A549 (cell line): Measurements from ENCODE around the gene TSKU.

Source experiments
- CBX2 ChIP-seq: fragments of 200-600 bp; sonication (generic); IDR thresholded peaks from 2 replicates; pipeline ENCODE4 v1.6.1; 2016; ENCODE audit warnings: low read depth, mild to moderate bottlenecking, borderline replicate concordance
- CBX8 ChIP-seq: fragments of 200-600 bp; sonication (generic); IDR thresholded peaks from 2 replicates; pipeline ENCODE4 v1.6.1; 2016
- CTCF ChIP-seq: fragments of >200 bp; sonication (Bioruptor Twin); formaldehyde crosslinking; IDR thresholded peaks from 3 replicates; pipeline ENCODE4 v1.5.1; 2016
- HDAC2 ChIP-seq: fragments of 200-600 bp; sonication (generic); IDR thresholded peaks from 2 replicates; pipeline ENCODE4 v1.6.1; 2016
- KDM5A ChIP-seq: fragments of 200-600 bp; sonication (generic); IDR thresholded peaks from 2 replicates; pipeline ENCODE4 v1.6.1; 2016; ENCODE audit warnings: antibody characterized with exemption, mild to moderate bottlenecking
- MAFK ChIP-seq: fragments of 450-650 bp; IDR thresholded peaks from 2 replicates; pipeline ENCODE4 v1.6.1; 2014; ENCODE audit not compliant: partially characterized antibody
- MAX ChIP-seq: IDR thresholded peaks from 2 replicates; pipeline ENCODE4 v1.6.1; 2012
- NFE2L2 ChIP-seq: fragments of 150-350 bp; conservative IDR thresholded peaks from 2 replicates; pipeline ENCODE4 v1.6.1; 2014; ENCODE audit warnings: low read length
- PHF8 ChIP-seq: fragments of 200-600 bp; sonication (generic); IDR thresholded peaks from 2 replicates; pipeline ENCODE4 v1.6.1; 2016; ENCODE audit warnings: low read depth, mild to moderate bottlenecking, antibody characterized with exemption, moderate library complexity, borderline replicate concordance
- POLR2A ChIP-seq: IDR thresholded peaks from 2 replicates; pipeline ENCODE4 v1.6.1; 2012; ENCODE audit warnings: mild to moderate bottlenecking, low read length
- RCOR1 ChIP-seq: fragments of 150-350 bp; IDR thresholded peaks from 2 replicates; pipeline ENCODE4 v1.6.1; 2014; ENCODE audit warnings: antibody characterized with exemption, low read length, low read depth
- RFX5 ChIP-seq: fragments of 450-650 bp; IDR thresholded peaks from 2 replicates; pipeline ENCODE4 v1.7.1; 2014; ENCODE audit warnings: antibody characterized with exemption, mild to moderate bottlenecking, moderate library complexity
- TP53 ChIP-seq: fragments of 250-450 bp; sonication (Bioruptor Pico); IDR thresholded peaks from 2 replicates; pipeline ENCODE4 v1.5.0; 2021; ENCODE audit warnings: mild to moderate bottlenecking, moderate library complexity

GRCh38 chr11:76803811-76804600 lies 20.9 kb downstream of the TSKU start:
- TF ChIP-seq CTCF (no peak), CBX2 (no peak), POLR2A (no peak), NFE2L2 (no peak), MAFK (no peak), HDAC2 (no peak), RFX5 (no peak), TP53 (CRISPR knock-in tag) (no peak), PHF8 (no peak), KDM5A (no peak), CBX8 (no peak), RCOR1 (no peak), MAX (no peak)
